ENCODE measurements around the gene KDF1. TPM values are rescaled to one million over a fixed set of nuclear protein-coding genes. Genes with fewer than 3 reads are reported as not detected.

Gene KDF1
- total RNA-seq, 2 donors from 2014 or later, result not detected

DNA sequence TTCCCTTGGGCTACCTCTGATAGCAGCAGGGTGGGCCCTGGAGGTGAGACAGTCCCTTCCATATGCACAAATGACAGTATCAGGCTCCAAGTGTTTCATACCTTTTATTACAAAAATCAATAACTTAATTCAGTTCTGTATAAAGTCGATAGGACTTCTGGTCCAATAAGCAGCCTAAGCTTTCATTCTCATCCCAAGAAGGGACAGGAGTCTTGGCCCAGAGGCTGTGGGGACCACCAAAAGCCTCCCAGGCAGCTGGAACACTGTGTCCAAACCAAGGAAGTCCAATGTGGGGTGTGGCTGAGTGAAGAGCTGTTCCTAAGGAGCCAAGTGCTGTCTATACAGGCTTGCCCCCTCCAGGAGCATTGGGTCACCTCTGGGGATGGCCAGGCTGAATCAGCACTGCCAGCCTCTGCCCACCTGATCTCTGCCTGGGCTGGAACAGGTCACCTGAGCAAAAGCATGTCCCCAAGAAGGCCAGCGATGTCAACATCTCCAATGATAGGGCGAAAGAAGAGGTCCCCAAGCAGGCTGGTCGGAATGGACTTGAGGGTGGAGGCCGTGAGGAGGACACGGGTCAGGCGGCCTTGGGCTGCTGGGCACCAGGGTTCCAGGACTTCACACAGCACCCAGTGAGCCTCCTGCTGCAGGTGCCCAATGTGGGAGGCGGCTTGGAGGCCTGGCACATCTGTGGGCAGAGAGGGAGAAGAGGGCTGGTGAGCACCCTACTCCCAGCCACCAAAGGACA, 48.7 kb downstream of the KDF1 start:
- TF ChIP-seq, protein P1, sequence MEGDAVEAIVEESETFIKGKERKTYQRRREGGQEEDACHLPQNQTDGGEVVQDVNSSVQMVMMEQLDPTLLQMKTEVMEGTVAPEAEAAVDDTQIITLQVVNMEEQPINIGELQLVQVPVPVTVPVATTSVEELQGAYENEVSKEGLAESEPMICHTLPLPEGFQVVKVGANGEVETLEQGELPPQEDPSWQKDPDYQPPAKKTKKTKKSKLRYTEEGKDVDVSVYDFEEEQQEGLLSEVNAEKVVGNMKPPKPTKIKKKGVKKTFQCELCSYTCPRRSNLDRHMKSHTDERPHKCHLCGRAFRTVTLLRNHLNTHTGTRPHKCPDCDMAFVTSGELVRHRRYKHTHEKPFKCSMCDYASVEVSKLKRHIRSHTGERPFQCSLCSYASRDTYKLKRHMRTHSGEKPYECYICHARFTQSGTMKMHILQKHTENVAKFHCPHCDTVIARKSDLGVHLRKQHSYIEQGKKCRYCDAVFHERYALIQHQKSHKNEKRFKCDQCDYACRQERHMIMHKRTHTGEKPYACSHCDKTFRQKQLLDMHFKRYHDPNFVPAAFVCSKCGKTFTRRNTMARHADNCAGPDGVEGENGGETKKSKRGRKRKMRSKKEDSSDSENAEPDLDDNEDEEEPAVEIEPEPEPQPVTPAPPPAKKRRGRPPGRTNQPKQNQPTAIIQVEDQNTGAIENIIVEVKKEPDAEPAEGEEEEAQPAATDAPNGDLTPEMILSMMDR (IDR thresholded peaks at IDR 0.05), result no peak
- H3K27me3 ChIP-seq (replicated peaks; ENCODE audit: insufficient read depth), result no peaks in the 10 kb centered on the region
- no peaks in the 10 kb centered on the region for H3K9me3 ChIP-seq
- no peak for DNase-seq (ENCODE audit: low spot score)
- H3K4me3 ChIP-seq, result no peak overlapping the region
- H3K4me1 ChIP-seq (ENCODE audit: control insufficient read depth in 1 of 2, low read depth in 2 of 2), result no peaks in the 10 kb centered on the region
- no peaks in the 10 kb centered on the region for H3K36me3 ChIP-seq
- ATAC-seq (ENCODE audit: insufficient number of reproducible peaks, low FRiP score, low read depth), result no peak
- H3K27ac ChIP-seq, result no peak overlapping the region

DNA sequence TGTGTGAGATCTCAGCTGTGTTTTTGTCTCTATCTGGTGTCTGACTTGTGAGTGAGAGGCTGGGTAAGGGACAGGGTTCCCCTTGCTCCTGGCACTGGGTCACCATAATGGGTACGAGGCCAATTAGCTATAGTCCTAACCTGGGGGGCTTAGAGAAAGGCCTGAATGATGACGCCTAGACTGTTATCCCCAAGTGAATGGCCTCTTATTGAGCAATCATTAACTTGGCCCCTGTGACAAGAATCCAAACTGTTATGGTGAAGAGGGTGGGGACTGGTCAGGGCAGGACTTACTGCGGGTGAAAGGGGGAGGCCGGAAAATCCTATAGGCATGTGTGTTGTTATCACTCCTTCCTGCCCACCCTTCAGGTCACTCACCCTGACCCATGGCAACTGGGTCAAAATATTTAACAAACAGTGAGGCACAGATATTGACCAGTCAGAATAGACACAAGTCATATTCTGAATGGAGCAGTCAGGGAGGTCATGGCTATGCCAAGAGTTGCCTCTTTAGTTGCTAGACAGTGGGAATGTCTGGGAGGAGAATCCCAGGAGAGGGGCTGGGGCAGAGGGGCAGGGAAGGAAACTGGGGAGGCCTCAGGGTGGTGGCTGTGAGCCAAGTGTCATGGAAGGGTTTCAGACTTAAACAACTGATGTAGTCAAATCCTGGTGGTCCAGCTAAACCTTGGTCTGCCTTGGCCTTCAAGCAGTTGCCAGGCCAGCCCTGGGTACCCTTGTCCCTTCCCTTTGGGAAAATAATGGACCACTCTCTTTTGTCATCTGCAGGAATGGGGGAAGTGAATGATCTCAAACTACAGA, 49.7 kb downstream of the KDF1 start:
- Histone ChIP-seq H3K4me3 (no peak overlapping the region), H3K27me3 (replicated peaks; ENCODE audit: insufficient read depth) (no peaks in the 10 kb centered on the region), H3K27ac (no peak overlapping the region), H3K9me3 (no peaks in the 10 kb centered on the region), H3K4me1 (ENCODE audit: control insufficient read depth in 1 of 2, low read depth in 2 of 2) (no peaks in the 10 kb centered on the region), H3K36me3 (no peaks in the 10 kb centered on the region)
- DNase-seq (ENCODE audit: low spot score) (no peak), ATAC-seq (ENCODE audit: insufficient number of reproducible peaks, low FRiP score, low read depth) (no peak)
- TF ChIP-seq, protein P1 (IDR thresholded peaks at IDR 0.05), result no peak

DNA sequence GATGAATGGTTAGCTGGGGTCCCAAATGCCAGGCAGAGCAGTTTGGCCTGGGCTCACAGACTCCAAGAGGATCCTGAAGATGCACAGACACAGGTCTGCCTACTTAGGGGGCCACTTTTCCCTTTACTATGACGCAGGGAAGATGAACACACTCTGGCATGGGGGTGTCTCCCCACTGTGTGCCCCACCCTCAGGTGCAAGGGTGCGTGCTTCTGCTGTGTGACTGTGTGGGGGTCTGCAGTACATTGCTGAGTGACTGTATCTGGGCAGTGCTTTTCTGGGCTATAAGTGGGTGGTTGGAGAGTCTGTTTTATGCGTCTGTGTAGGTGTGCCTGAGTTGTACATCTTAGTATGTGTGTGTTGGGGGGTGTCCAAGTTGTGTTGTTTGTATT, 50.3 kb downstream of the KDF1 start:
- H3K4me3 ChIP-seq, result no peak overlapping the region
- ATAC-seq (ENCODE audit: insufficient number of reproducible peaks, low FRiP score, low read depth), result no peak
- H3K27ac ChIP-seq, result no peak overlapping the region
- TF ChIP-seq, protein P1 (IDR thresholded peaks at IDR 0.05), result no peak
- H3K9me3 ChIP-seq, result no peaks in the 10 kb centered on the region
- H3K36me3 ChIP-seq, result no peaks in the 10 kb centered on the region
- no peaks in the 10 kb centered on the region for H3K4me1 ChIP-seq (ENCODE audit: control insufficient read depth in 1 of 2, low read depth in 2 of 2)
- H3K27me3 ChIP-seq (replicated peaks; ENCODE audit: insufficient read depth), result no peaks in the 10 kb centered on the region
- no peak for DNase-seq (ENCODE audit: low spot score)

DNA sequence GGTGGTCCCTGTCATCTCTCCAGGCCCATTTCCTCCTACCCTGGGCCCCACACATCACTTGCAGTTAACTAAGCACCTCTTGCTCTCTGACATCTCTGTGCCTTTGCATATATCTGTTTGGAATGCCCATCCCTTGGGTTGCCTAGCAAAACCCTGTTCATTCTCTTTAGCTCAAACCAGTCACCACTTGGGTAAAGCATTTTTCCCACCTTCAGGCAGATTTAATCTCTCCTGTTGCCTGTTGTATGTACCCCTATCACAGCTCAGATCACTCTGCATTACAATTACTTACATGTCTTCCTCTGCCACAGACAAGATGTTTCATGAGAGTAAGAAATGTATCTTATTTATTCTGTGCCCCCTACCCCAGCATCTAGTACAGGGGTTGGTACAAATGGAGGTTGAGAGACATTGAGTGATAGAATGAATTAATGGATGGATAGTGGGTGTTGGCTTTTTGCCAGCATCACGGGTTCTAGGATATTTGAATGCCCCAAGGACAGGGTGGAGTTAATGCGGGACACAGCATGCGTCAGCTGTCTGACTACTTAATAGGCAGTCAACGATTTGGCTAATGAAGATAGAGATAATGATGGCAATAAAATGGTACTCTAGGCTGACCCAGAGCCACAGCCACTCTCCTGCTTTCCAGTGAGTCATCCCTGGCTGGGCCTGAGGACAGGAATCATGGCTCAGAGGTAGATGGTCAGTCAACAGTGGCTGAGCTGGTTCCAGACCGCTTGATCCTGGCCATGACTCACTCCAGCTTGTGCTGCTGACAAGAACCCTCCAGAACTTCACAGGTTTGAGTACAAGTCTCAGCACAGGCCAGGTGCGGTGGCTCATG, 53.0 kb downstream of the KDF1 start:
- H3K9me3 ChIP-seq, result no peaks in the 10 kb centered on the region
- no peak for ATAC-seq (ENCODE audit: insufficient number of reproducible peaks, low FRiP score, low read depth)
- H3K27ac ChIP-seq, result no peak overlapping the region
- no peak for DNase-seq (ENCODE audit: low spot score)
- no peaks in the 10 kb centered on the region for H3K36me3 ChIP-seq
- H3K27me3 ChIP-seq (replicated peaks; ENCODE audit: insufficient read depth), result no peaks in the 10 kb centered on the region
- no peak overlapping the region for H3K4me3 ChIP-seq
- TF ChIP-seq, protein P1 (IDR thresholded peaks at IDR 0.05), result no peak
- no peaks in the 10 kb centered on the region for H3K4me1 ChIP-seq (ENCODE audit: control insufficient read depth in 1 of 2, low read depth in 2 of 2)
